Ishikawa (cell line): ENCODE results near the gene MZT1.
A peak's percentile ranks its signal among the peaks of the same experiment; 100 is the strongest.

Source experiments
- CEBPB ChIP-seq: IDR thresholded peaks from 2 replicates; pipeline ENCODE4 v1.6.1; 2012
- CREB1 ChIP-seq: IDR thresholded peaks from 2 replicates; pipeline ENCODE4 v1.6.1; 2012; ENCODE audit warnings: low read depth
- EGR1 ChIP-seq: IDR thresholded peaks from 2 replicates; pipeline ENCODE4 v1.6.1; 2012
- EP300 ChIP-seq: IDR thresholded peaks from 2 replicates; pipeline ENCODE4 v1.6.1; 2012; ENCODE audit warnings: borderline replicate concordance
- FOXM1 ChIP-seq: IDR thresholded peaks from 2 replicates; pipeline ENCODE4 v1.6.1; 2012; ENCODE audit warnings: low read depth, borderline replicate concordance
- MAX ChIP-seq: IDR thresholded peaks from 2 replicates; pipeline ENCODE4 v1.6.1; 2012
- NFIC ChIP-seq: IDR thresholded peaks from 2 replicates; pipeline ENCODE4 v1.6.1; 2012
- RAD21 ChIP-seq: IDR thresholded peaks from 2 replicates; pipeline ENCODE4 v1.6.1; 2012; ENCODE audit warnings: low read depth
- REST ChIP-seq: IDR thresholded peaks from 2 replicates; pipeline ENCODE4 v1.6.1; 2012; ENCODE audit warnings: low read depth, mild to moderate bottlenecking
- TAF1 ChIP-seq: IDR thresholded peaks from 2 replicates; pipeline ENCODE4 v1.6.1; 2012; ENCODE audit warnings: low read depth, mild to moderate bottlenecking
- TCF12 ChIP-seq: IDR thresholded peaks from 2 replicates; pipeline ENCODE4 v1.6.1; 2012; ENCODE audit warnings: low read depth
- TEAD4 ChIP-seq: IDR thresholded peaks from 2 replicates; pipeline ENCODE4 v1.6.1; 2012
- YY1 ChIP-seq: IDR thresholded peaks from 2 replicates; pipeline ENCODE4 v1.6.1; 2012; ENCODE audit warnings: low read depth
- ZBTB7A ChIP-seq: IDR thresholded peaks from 2 replicates; pipeline ENCODE4 v1.6.1; 2012; ENCODE audit warnings: low read depth
- TF ChIP-seq, protein P1 (sequence below): IDR thresholded peaks from 2 replicates; pipeline ENCODE4 v1.6.1; 2012

MZT1 gene

DNA sequence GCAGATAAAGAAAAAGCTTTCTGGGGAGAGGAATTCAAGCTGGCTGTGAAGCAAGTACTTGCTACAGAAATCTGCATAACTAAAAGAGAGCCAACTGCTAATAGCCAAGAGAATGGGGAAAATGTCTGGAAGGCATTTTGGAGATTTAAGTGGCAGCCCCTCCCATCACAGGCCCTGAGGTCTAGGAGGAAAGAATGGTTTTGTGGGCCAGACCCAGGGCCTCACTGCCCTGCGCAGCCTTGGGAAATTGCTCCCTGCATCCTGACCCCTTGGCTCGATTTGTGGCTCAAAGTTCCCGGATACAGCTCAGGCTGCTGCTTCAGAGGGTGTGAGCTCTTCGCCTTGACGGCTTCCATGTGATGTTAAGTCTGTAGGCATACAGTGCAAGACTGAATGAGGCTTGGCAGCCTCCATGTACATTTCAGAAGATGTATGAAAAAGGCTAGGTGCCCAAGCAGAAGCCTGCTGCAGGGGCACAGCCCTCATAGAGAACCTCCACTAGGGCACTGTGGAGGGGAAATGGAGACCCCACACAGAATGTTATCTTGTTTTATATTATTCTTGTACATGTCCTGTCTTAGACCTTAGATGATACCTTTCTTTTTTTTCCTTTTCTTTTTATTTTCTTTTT lies 34.4 kb downstream of the MZT1 start:
- TF ChIP-seq CEBPB (no peak), YY1 (no peak), NFIC (no peak), CREB1 (no peak), TAF1 (no peak), MAX (no peak)

GRCh38 chr13:72689181-72689696 lies 38.2 kb downstream of the MZT1 start:
- peak; percentile 54 for TF ChIP-seq NFIC
- TF ChIP-seq TEAD4: no peak

GRCh38 chr13:72686766-72687165 lies 40.7 kb downstream of the MZT1 start:
- TF ChIP-seq EP300: no peak
- no peak for TF ChIP-seq FOXM1
- no peak for TF ChIP-seq YY1
- TF ChIP-seq, protein P1, sequence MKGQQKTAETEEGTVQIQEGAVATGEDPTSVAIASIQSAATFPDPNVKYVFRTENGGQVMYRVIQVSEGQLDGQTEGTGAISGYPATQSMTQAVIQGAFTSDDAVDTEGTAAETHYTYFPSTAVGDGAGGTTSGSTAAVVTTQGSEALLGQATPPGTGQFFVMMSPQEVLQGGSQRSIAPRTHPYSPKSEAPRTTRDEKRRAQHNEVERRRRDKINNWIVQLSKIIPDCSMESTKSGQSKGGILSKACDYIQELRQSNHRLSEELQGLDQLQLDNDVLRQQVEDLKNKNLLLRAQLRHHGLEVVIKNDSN: no peak
- no peak for TF ChIP-seq NFIC
- TF ChIP-seq CEBPB: no peak
- no peak for TF ChIP-seq ZBTB7A
- TF ChIP-seq REST: no peak
- TF ChIP-seq CREB1: no peak

DNA sequence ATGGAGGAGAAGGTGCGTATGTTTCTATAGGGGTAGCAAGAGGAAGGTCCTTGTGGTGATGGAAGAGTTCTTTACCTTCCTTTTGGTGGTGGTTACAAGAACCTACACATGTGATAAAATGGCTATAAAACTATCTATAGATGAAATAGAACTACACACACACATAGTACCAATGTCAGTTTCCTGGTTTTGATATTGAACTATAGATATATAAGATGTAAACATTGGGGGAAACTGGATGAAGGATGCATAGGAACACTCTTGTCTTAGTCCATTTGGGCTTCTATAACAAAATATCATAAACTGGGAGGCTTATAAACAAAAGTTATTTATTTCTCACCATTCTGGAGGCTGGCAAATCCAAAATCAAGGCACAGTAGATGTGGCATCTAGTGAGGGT lies 47.1 kb downstream of the MZT1 start:
- no peak for TF ChIP-seq NFIC
- no peak for TF ChIP-seq RAD21
- no peak for TF ChIP-seq TAF1
- no peak for TF ChIP-seq EGR1
- TF ChIP-seq TEAD4: no peak

DNA sequence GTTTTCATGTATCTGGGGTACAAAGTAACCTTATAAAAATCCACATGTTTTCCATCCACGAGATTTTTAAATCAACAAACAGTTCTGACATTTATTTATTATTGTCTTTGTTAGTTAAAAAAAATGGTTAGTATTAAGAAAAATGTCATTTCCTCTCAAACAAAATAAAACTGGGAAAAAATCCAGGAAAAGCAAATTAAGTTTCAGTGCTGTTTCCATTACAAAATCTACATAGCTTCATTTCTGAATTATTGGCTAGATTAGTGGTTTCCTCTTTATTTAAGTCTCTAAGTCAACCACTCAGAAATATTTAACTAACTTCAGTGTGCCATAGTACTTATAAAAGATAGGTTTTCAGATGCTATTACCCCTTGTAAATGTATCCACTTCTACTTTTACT lies 49.1 kb downstream of the MZT1 start:
- TF ChIP-seq, protein P1: no peak
- TF ChIP-seq MAX: no peak
- no peak for TF ChIP-seq FOXM1
- no peak for TF ChIP-seq NFIC
- TF ChIP-seq TCF12: no peak
- TF ChIP-seq RAD21: no peak
- TF ChIP-seq ZBTB7A: no peak
- no peak for TF ChIP-seq EP300
- no peak for TF ChIP-seq CREB1

- TF ChIP-seq, protein P1: no peak
- no peak for TF ChIP-seq REST
- no peak for TF ChIP-seq EP300
- TF ChIP-seq RAD21: no peak
Observed at GRCh38 chr13:72677431-72677830, 50.0 kb downstream of the MZT1 start.

GRCh38 chr13:72666391-72666790 lies 61.0 kb downstream of the MZT1 start:
- TF ChIP-seq YY1: no peak
- no peak for TF ChIP-seq TAF1
- TF ChIP-seq RAD21: no peak
- no peak for TF ChIP-seq EGR1
- TF ChIP-seq CREB1: no peak
- no peak for TF ChIP-seq REST
- no peak for TF ChIP-seq TEAD4
- TF ChIP-seq FOXM1: no peak
- TF ChIP-seq NFIC: no peak
- no peak for TF ChIP-seq EP300
- TF ChIP-seq MAX: no peak
- TF ChIP-seq CEBPB: no peak
- no peak for TF ChIP-seq ZBTB7A
- TF ChIP-seq TCF12: no peak
- TF ChIP-seq, protein P1: no peak
